ENCODE measurements around the gene PTTG1IP2.

- TF ChIP-seq LEF1 (IDR thresholded peaks at IDR 0.05; ENCODE audit: borderline replicate concordance) (no peak), SP1 (IDR thresholded peaks at IDR 0.05) (no peak), SUZ12 (IDR thresholded peaks at IDR 0.05) (no peak)
These were observed 38.3 kb downstream of the PTTG1IP2 start for GRCh38 chr7:90507692-90508091.
